Epithelial cell of esophagus (primary cell): ENCODE measurements around the gene ME3.

Experiments
- DNase-seq: peaks from one replicate; pipeline ENCODE4 v3.0.0; 2010; ENCODE audit warnings: low read depth
- H3K4me3 ChIP-seq: 2 replicates; pipeline ENCODE4 v1.5.1; 2011; ENCODE audit warnings: mild to moderate bottlenecking, low read length, control low read depth
- TF ChIP-seq, protein P1 (sequence below): IDR thresholded peaks from 2 replicates; pipeline ENCODE4 v1.5.1; 2011; ENCODE audit warnings: low read depth, mild to moderate bottlenecking, low read length, control low read depth, inconsistent platforms; ENCODE audit not compliant: insufficient read depth; ENCODE audit errors: missing control alignments

Gene ME3

DNA sequence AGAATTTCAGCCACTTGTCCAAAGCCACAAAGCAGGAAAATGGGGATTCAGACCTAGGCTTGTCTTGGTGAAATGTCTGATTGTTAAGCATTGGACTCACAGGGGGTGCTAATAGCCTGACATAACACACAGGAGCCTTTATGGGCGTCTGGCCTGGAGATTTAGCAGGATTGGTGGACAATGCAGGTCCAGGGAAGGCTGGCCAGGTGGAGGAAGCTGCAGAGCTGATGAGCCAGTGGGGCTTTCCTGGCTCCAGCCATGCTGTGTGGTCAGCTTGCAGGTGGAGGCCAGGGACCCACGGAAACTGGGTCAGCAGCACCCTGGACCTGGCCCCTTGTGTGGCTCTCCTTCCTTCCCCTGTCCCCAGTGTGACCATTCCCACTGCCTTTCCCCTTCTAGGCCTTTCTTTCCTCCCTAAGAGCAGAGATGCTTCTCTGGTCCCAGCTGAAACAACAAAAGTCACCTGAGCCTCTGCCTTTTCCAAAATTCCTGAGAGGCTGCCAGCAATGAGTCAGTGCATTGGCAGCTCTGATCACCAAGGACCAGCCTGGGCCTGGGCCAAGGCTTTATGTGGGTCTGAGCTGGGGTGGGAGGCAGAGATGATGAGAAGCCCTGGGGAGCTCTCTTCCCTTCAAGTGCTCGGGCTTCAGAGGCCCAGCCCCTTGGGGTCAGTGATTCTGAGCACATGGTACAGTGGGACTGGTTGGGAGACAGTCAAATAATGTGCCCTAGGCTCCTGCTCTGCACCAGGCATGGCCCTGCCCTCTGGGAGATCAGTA lies 212.5 kb downstream of the ME3 start:
- DNase-seq: peak; percentile 81
- TF ChIP-seq, protein P1, sequence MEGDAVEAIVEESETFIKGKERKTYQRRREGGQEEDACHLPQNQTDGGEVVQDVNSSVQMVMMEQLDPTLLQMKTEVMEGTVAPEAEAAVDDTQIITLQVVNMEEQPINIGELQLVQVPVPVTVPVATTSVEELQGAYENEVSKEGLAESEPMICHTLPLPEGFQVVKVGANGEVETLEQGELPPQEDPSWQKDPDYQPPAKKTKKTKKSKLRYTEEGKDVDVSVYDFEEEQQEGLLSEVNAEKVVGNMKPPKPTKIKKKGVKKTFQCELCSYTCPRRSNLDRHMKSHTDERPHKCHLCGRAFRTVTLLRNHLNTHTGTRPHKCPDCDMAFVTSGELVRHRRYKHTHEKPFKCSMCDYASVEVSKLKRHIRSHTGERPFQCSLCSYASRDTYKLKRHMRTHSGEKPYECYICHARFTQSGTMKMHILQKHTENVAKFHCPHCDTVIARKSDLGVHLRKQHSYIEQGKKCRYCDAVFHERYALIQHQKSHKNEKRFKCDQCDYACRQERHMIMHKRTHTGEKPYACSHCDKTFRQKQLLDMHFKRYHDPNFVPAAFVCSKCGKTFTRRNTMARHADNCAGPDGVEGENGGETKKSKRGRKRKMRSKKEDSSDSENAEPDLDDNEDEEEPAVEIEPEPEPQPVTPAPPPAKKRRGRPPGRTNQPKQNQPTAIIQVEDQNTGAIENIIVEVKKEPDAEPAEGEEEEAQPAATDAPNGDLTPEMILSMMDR: no peak
- H3K4me3 ChIP-seq: no peak overlapping the region

- TF ChIP-seq, protein P1: no peak
- H3K4me3 ChIP-seq: no peak overlapping the region
- no peak for DNase-seq
Measured at GRCh38 chr11:86459002-86459385, 213.4 kb downstream of the ME3 start.

GRCh38 chr11:86458294-86459001 lies 214.0 kb downstream of the ME3 start:
- H3K4me3 ChIP-seq: no peak overlapping the region
- TF ChIP-seq, protein P1: no peak
- no peak for DNase-seq

- H3K4me3 ChIP-seq: no peak overlapping the region
- DNase-seq: peak; percentile 80
- TF ChIP-seq, protein P1: peak; percentile 95
Measured at GRCh38 chr11:86456075-86456939, 216.1 kb downstream of the ME3 start.

GRCh38 chr11:86453290-86454030 lies 219.0 kb downstream of the ME3 start:
- H3K4me3 ChIP-seq: no peak overlapping the region
- no peak for DNase-seq
- TF ChIP-seq, protein P1: peak; percentile 11

- TF ChIP-seq, protein P1: no peak
- no peak overlapping the region for H3K4me3 ChIP-seq
- no peak for DNase-seq
Measured at GRCh38 chr11:86449993-86450629, 222.3 kb downstream of the ME3 start.
